Lower leg skin (tissue), 4 donors: ENCODE measurements around the gene SCD5. TPM values are rescaled to one million over a fixed set of nuclear protein-coding genes. Genes with fewer than 3 reads are reported as not detected.

ENCODE experiments used
- DNase-seq, 2 donors: peaks; one replicate each; pipeline ENCODE4 v3.0.0-alpha.2; 2019; ENCODE audit warnings: low spot score in 2 of 2
- H3K4me3 ChIP-seq: fragments of 200-600 bp; sonication (generic); 2 replicates; pipeline ENCODE4 v1.5.1; 2017; ENCODE audit warnings: mild to moderate bottlenecking, low read depth; ENCODE audit not compliant: poor library complexity, severe bottlenecking
- POLR2A ChIP-seq, 2 donors: fragments of 450-650 bp; IDR thresholded peaks; one replicate each; pipeline ENCODE4 v1.6.1; 2016 to 2017; ENCODE audit warnings: antibody characterized with exemption in 2 of 2, mild to moderate bottlenecking in 1 of 2, moderate library complexity in 1 of 2
- WGBS, 2 donors: methylation state at CpG; one replicate each; pipeline ENCODE4 v1.1.5; 2018; 5-methylcytosine and 5-hydroxymethylcytosine counted together
- intact Hi-C: fragments of 100-400 bp; cut with DNase I; formaldehyde crosslinking; loops from one replicate; pipeline ENCODE4 v1.15.0; 2023; ENCODE audit warnings: low total_unique reads
- total RNA-seq, 4 donors: library from RNA; depleted of rRNA; stranded (reverse); fragments of >200 nt; gene quantifications; one replicate each; pipeline ENCODE4 v1.1.0, GENCODE V29; 2016
- TF ChIP-seq, protein P1 (sequence below), 3 donors: fragments of 450-650 bp; IDR thresholded peaks; one replicate each; pipeline ENCODE4 v1.5.1; 2016; ENCODE audit warnings: antibody characterized with exemption in 3 of 3, mild to moderate bottlenecking in 3 of 3, moderate library complexity in 2 of 3

SCD5 gene
- total RNA-seq, 4 donors from 2014 or later, result 4.6 to 16.9 (median 11.6) TPM

GRCh38 chr4:82777857-82778525 lies 20.6 kb downstream of the SCD5 start:
- H3K4me3 ChIP-seq, result no peak overlapping the region
- intact Hi-C loops, result no loop called here
- DNase-seq, result peak in 1 of 2 donors; percentile 58
- no peak for TF ChIP-seq POLR2A (IDR thresholded peaks at IDR 0.05)
- TF ChIP-seq, protein P1, sequence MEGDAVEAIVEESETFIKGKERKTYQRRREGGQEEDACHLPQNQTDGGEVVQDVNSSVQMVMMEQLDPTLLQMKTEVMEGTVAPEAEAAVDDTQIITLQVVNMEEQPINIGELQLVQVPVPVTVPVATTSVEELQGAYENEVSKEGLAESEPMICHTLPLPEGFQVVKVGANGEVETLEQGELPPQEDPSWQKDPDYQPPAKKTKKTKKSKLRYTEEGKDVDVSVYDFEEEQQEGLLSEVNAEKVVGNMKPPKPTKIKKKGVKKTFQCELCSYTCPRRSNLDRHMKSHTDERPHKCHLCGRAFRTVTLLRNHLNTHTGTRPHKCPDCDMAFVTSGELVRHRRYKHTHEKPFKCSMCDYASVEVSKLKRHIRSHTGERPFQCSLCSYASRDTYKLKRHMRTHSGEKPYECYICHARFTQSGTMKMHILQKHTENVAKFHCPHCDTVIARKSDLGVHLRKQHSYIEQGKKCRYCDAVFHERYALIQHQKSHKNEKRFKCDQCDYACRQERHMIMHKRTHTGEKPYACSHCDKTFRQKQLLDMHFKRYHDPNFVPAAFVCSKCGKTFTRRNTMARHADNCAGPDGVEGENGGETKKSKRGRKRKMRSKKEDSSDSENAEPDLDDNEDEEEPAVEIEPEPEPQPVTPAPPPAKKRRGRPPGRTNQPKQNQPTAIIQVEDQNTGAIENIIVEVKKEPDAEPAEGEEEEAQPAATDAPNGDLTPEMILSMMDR (IDR thresholded peaks at IDR 0.05), result no peak
- 88 to 95% methylated on average over 5 of the region's 5 CpGs for WGBS, 2 donors

- intact Hi-C loops, result no loop called here
- peak in 1 of 2 donors; percentile 9 for DNase-seq
- no peak overlapping the region for H3K4me3 ChIP-seq
- 52 to 60% methylated on average over 5 of the region's 5 CpGs for WGBS, 2 donors
- no peak for TF ChIP-seq POLR2A (IDR thresholded peaks at IDR 0.05)
- TF ChIP-seq, protein P1 (IDR thresholded peaks at IDR 0.05), result no peak
These were observed 21.6 kb downstream of the SCD5 start for GRCh38 chr4:82776925-82777542.

- no peak for TF ChIP-seq POLR2A (IDR thresholded peaks at IDR 0.05)
- TF ChIP-seq, protein P1 (IDR thresholded peaks at IDR 0.05), result no peak
- 78 to 94% methylated on average over 5 of the region's 5 CpGs for WGBS, 2 donors
- intact Hi-C loops, result no loop called here
- no peak overlapping the region for H3K4me3 ChIP-seq
- DNase-seq, result peak in 1 of 2 donors; percentile 58
These were observed 23.4 kb downstream of the SCD5 start for GRCh38 chr4:82775243-82775642.

- intact Hi-C loops, result no loop called here
- 56 to 68% methylated on average over 3 of the region's 3 CpGs for WGBS, 2 donors
These were observed 23.9 kb downstream of the SCD5 start for GRCh38 chr4:82774711-82775171.

GRCh38 chr4:82773057-82773456 lies 25.5 kb downstream of the SCD5 start:
- WGBS, 2 donors, result 82 to 94% methylated on average over 4 of the region's 4 CpGs
- no peak overlapping the region for H3K4me3 ChIP-seq
- no peak for TF ChIP-seq POLR2A (IDR thresholded peaks at IDR 0.05)
- TF ChIP-seq, protein P1 (IDR thresholded peaks at IDR 0.05), result no peak
- peak in 1 of 2 donors; percentile 28 for DNase-seq
- intact Hi-C loops, result no loop called here

More at GRCh38 chr4:82774711-82775171, 23.9 kb downstream of the SCD5 start:
- no peak for TF ChIP-seq POLR2A (IDR thresholded peaks at IDR 0.05)
- TF ChIP-seq, protein P1 (IDR thresholded peaks at IDR 0.05), result no peak
- peak in 1 of 2 donors; percentile 64 for DNase-seq
- H3K4me3 ChIP-seq, result no peak overlapping the region
